ENCODE results near the gene GALNT7. TPM values are rescaled to one million over a fixed set of nuclear protein-coding genes. Genes with fewer than 3 reads are reported as not detected.

GALNT7 gene
- total and polyA plus RNA-seq, 8 donors = 10.7 to 94.5 (median 37.9) TPM

DNA sequence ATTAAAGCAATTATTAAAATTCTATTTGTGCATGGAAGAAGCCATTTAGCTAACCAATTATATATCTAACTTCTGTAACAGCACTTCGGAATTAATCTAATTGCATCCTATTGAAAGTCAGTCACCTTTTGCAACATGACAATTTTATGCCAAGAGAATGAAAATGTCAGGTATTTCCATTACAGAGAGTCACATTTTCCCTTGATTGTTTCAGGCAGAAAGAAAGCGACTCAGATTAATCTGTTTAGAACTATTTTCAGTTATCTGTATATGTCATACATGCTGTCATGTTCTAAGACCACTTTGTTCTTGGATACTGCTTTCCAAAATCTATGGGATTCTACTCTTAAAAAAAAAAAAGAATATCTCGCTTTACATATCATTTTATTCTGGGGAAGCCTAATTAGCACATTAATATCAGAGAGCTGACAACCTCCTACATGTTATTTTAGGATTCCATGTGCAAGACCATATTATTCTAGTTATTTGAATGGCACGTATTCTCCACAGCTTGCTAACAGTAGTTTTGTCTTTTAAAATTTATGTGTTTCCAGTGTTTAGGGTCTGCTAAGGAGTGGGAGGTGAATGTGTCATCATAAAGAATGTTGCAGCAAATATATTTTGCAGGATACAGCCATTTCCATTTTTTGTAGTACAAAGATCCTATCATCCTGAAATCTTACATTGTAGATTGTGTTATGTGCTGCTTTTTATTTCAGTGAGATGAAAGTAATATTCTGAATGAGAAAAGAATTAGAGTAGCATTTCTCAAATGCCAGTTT, 31.7 kb downstream of the GALNT7 start:
- Histone ChIP-seq H3K27ac (no peak overlapping the region), H3K4me1 (peaks cover 0 to 17% (median 3%) of the 10 kb centered on the region in 4 donors), H3K36me3 (peaks cover 0 to 10% (median 5%) of the 10 kb centered on the region in 4 donors), H3K9me3 (peaks cover 0 to 10% (median 2%) of the 10 kb centered on the region in 4 donors), H3K27me3 (no peaks in the 10 kb centered on the region), H3K4me3 (no peak overlapping the region)
- DNase-seq = no peak
- TF ChIP-seq EP300 (IDR thresholded peaks at IDR 0.05) (no peak), CTCF (IDR thresholded peaks at IDR 0.05) (no peak), POLR2AphosphoS5 (IDR thresholded peaks at IDR 0.05) (no peak), POLR2A (IDR thresholded peaks at IDR 0.05) (no peak)
- intact Hi-C loops (cut with DNase I; ENCODE audit: low total_unique reads) = no loop called here
- WGBS, 5 donors = 86 to 93% (median 93%) methylated on average over 4 of the region's 4 CpGs

GRCh38 chr4:173202395-173202794, 33.8 kb downstream of the GALNT7 start:
- Histone ChIP-seq H3K4me3 (no peak overlapping the region), H3K9me3 (peaks cover 0 to 10% (median 2%) of the 10 kb centered on the region in 4 donors), H3K27ac (no peak overlapping the region), H3K27me3 (no peaks in the 10 kb centered on the region), H3K4me1 (peaks cover 0 to 12% (median 2%) of the 10 kb centered on the region in 4 donors), H3K36me3 (peaks cover 0 to 14% (median 6%) of the 10 kb centered on the region in 4 donors)
- DNase-seq = no peak
- WGBS, 5 donors = 24 to 64% (median 53%) methylated on average over 3 of the region's 3 CpGs
- no peak for TF ChIP-seq POLR2A (IDR thresholded peaks at IDR 0.05)
- no peak for TF ChIP-seq CTCF (IDR thresholded peaks at IDR 0.05)
- no peak for TF ChIP-seq POLR2AphosphoS5 (IDR thresholded peaks at IDR 0.05)
- intact Hi-C loops (cut with DNase I; ENCODE audit: low total_unique reads) = no loop called here

DNA sequence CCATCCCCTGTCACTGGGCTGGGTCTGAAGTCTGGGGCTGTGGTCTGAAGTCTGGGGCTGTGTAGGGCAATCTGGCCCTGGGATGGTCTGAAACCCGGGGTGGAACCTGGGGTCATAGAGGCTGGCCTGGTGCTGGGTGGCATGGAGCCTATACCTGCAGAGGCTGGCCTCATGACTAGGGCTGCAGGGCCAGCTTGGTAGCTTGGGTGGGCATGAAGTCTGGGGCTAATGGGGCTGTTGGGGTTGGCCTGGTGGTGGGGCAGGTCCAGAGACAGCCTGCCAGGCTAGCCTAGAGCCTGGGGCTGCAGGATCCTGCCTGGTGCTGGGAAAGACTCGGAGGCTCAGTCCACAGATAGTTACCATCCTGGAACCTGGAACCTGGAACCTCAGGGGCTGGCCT, 37.0 kb downstream of the GALNT7 start:
- no peak for DNase-seq
- peaks cover 0 to 10% (median 2%) of the 10 kb centered on the region in 4 donors for H3K9me3 ChIP-seq

DNA sequence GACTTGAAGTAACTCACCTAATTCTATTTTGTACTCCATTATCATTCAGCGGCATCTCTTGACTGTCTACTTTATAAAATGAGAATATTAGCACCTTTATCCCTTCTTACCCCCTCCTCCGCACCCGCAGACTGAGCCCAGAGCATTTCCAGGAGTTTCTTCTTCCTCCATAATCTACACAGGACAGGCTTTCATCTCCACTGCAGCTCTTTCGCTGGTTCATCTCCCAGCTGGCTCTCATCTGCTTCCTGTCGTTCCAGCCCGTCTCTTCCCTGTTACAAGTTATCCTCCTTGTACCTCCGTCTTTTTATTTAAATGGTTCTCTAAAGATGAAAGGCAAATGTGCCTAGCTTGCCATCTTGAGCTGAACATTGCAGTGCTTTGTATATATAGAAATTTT, 39.8 kb downstream of the GALNT7 start:
- intact Hi-C loops (cut with DNase I; ENCODE audit: low total_unique reads) = no loop called here
- DNase-seq = no peak
- peaks cover 0 to 14% (median 6%) of the 10 kb centered on the region in 4 donors for H3K36me3 ChIP-seq
- no peak overlapping the region for H3K4me3 ChIP-seq
- 92 to 96% (median 94%) methylated on average over 7 of the region's 7 CpGs for WGBS, 5 donors
- peaks cover 5 to 38% (median 16%) of the 10 kb centered on the region in 4 donors for H3K4me1 ChIP-seq
- TF ChIP-seq POLR2A (IDR thresholded peaks at IDR 0.05) (no peak), CTCF (IDR thresholded peaks at IDR 0.05) (no peak), POLR2AphosphoS5 (IDR thresholded peaks at IDR 0.05) (no peak), EP300 (IDR thresholded peaks at IDR 0.05) (no peak)
- H3K27ac ChIP-seq = no peak overlapping the region
- H3K9me3 ChIP-seq = peaks cover 0 to 10% (median 2%) of the 10 kb centered on the region in 4 donors
- H3K27me3 ChIP-seq = no peaks in the 10 kb centered on the region

More for the DNA sequence above, 37.0 kb downstream of the GALNT7 start:
- Histone ChIP-seq H3K4me1 (peaks cover 5 to 24% (median 12%) of the 10 kb centered on the region in 4 donors), H3K27me3 (no peaks in the 10 kb centered on the region), H3K4me3 (no peak overlapping the region), H3K27ac (no peak overlapping the region), H3K36me3 (peaks cover 0 to 14% (median 6%) of the 10 kb centered on the region in 4 donors)
- TF ChIP-seq CTCF (IDR thresholded peaks at IDR 0.05) = no peak
- TF ChIP-seq POLR2A (IDR thresholded peaks at IDR 0.05) = no peak
- no peak for TF ChIP-seq EP300 (IDR thresholded peaks at IDR 0.05)
- intact Hi-C loops (cut with DNase I; ENCODE audit: low total_unique reads) = no loop called here
- 75 to 95% (median 93%) methylated on average over 1 to 2 of the region's 2 CpGs for WGBS, 5 donors
